HepG2 (cell line): ENCODE measurements around the gene GLIS2. TPM values are rescaled to one million over a fixed set of nuclear protein-coding genes. Genes with fewer than 3 reads are reported as not detected.

Experiments used
- EP300 ChIP-seq, 3 experiments: sonication (generic) in 1 of 3; formaldehyde crosslinking in 1 of 3; IDR thresholded peaks; 2 replicates each; pipeline versions ENCODE4 v1.5.1 to v1.6.1; 2011 to 2020; ENCODE audit warnings: low read depth in 2 of 3, low read length in 2 of 3, borderline replicate concordance in 1 of 3, improper control_type of control experiment in 1 of 3, mild to moderate bottlenecking in 1 of 3, missing genetic modification reagents in 1 of 3, moderate library complexity in 1 of 3
- GATAD1 ChIP-seq: IDR thresholded peaks from 2 replicates; pipeline ENCODE4 v1.6.1; 2016; ENCODE audit warnings: missing genetic modification reagents, missing compliant biosample characterization
- GATAD2A ChIP-seq: IDR thresholded peaks from 2 replicates; pipeline ENCODE4 v1.6.1; 2016
- KAT2B ChIP-seq: fragments of 150-350 bp; IDR thresholded peaks from 2 replicates; pipeline ENCODE4 v1.6.1; 2014; ENCODE audit warnings: low read depth, low read length, borderline replicate concordance
- KLF16 ChIP-seq, 2 experiments: sonication (generic) in 1 of 2; formaldehyde crosslinking in 1 of 2; IDR thresholded peaks; 2 replicates each; pipeline versions ENCODE4 v1.6.1 to v1.8.0; 2016 to 2023; ENCODE audit warnings: missing genetic modification reagents in 2 of 2, missing compliant biosample characterization in 1 of 2
- NFE2 ChIP-seq: sonication (generic); formaldehyde crosslinking; IDR thresholded peaks from 2 replicates; pipeline ENCODE4 v1.4.0; 2020; ENCODE audit warnings: missing genetic modification reagents
- NKX3-1 ChIP-seq: sonication (generic); formaldehyde crosslinking; IDR thresholded peaks from 2 replicates; pipeline ENCODE4 v1.5.0; 2020; ENCODE audit warnings: missing genetic modification reagents
- NRL ChIP-seq: sonication (generic); formaldehyde crosslinking; IDR thresholded peaks from 2 replicates; pipeline ENCODE4 v1.5.0; 2020; ENCODE audit warnings: missing genetic modification reagents, mild to moderate bottlenecking, moderate library complexity, borderline replicate concordance
- PHF20 ChIP-seq: sonication (generic); formaldehyde crosslinking; IDR thresholded peaks from 2 replicates; pipeline ENCODE4 v1.5.0; 2020; ENCODE audit warnings: mild to moderate bottlenecking, missing genetic modification reagents
- RELA ChIP-seq: sonication (generic); formaldehyde crosslinking; IDR thresholded peaks from 2 replicates; pipeline ENCODE4 v1.4.0; 2020; ENCODE audit warnings: missing genetic modification reagents
- SOX5 ChIP-seq: IDR thresholded peaks from 2 replicates; pipeline ENCODE4 v1.6.1; 2016; ENCODE audit warnings: borderline replicate concordance
- SP4 ChIP-seq: sonication (generic); formaldehyde crosslinking; IDR thresholded peaks from 2 replicates; pipeline ENCODE4 v1.8.1; 2023; ENCODE audit warnings: mild to moderate bottlenecking, missing genetic modification reagents
- TCF12 ChIP-seq, 2 experiments: fragments of 450-650 bp in 1 of 2; sonication (generic) in 1 of 2; formaldehyde crosslinking in 1 of 2; IDR thresholded peaks; 2 replicates each; pipeline versions ENCODE4 v1.6.1 to v1.8.0; 2017 to 2022; ENCODE audit warnings: antibody characterized with exemption in 1 of 2, mild to moderate bottlenecking in 1 of 2, missing genetic modification reagents in 1 of 2, moderate library complexity in 1 of 2
- TGIF2 ChIP-seq: IDR thresholded peaks from 2 replicates; pipeline ENCODE4 v1.6.1; 2016; ENCODE audit warnings: control low read depth, missing compliant biosample characterization
- TOE1 ChIP-seq: sonication (generic); formaldehyde crosslinking; IDR thresholded peaks from 2 replicates; pipeline ENCODE4 v1.4.0; 2020; ENCODE audit warnings: mild to moderate bottlenecking, missing genetic modification reagents
- TP53 ChIP-seq: sonication (generic); formaldehyde crosslinking; conservative IDR thresholded peaks from 2 replicates; pipeline ENCODE4 v1.4.0; 2020; ENCODE audit warnings: missing genetic modification reagents
- WIZ ChIP-seq: sonication (generic); formaldehyde crosslinking; IDR thresholded peaks from 2 replicates; pipeline ENCODE4 v1.5.1; 2020; ENCODE audit warnings: mild to moderate bottlenecking, missing genetic modification reagents
- ZFP62 ChIP-seq: sonication (generic); formaldehyde crosslinking; IDR thresholded peaks from 2 replicates; pipeline ENCODE4 v1.4.0; 2020; ENCODE audit warnings: missing genetic modification reagents
- ZNF260 ChIP-seq: sonication (generic); formaldehyde crosslinking; IDR thresholded peaks from 2 replicates; pipeline ENCODE4 v1.4.0; 2020; ENCODE audit warnings: missing genetic modification reagents, low read depth, mild to moderate bottlenecking, borderline replicate concordance
- ZNF264 ChIP-seq: sonication (generic); formaldehyde crosslinking; IDR thresholded peaks from 2 replicates; pipeline ENCODE4 v1.4.0; 2020; ENCODE audit warnings: missing genetic modification reagents
- ZNF431 ChIP-seq: sonication (generic); formaldehyde crosslinking; IDR thresholded peaks from 2 replicates; pipeline ENCODE4 v1.9.0; 2022; ENCODE audit warnings: missing genetic modification reagents, low read depth, mild to moderate bottlenecking, borderline replicate concordance
- ZNF460 ChIP-seq: sonication (generic); formaldehyde crosslinking; IDR thresholded peaks from 2 replicates; pipeline ENCODE4 v1.5.1; 2020; ENCODE audit warnings: missing genetic modification reagents, mild to moderate bottlenecking, borderline replicate concordance
- ZNF7 ChIP-seq: IDR thresholded peaks from 2 replicates; pipeline ENCODE4 v1.6.1; 2016; ENCODE audit warnings: missing biosample characterization, missing genetic modification reagents
- ZSCAN20 ChIP-seq: sonication (generic); formaldehyde crosslinking; IDR thresholded peaks from 2 replicates; pipeline ENCODE4 v1.4.0; 2020; ENCODE audit warnings: missing genetic modification reagents, mild to moderate bottlenecking, borderline replicate concordance
- polyA plus RNA-seq, 8 experiments: library from polyadenylated mRNA; depleted of rRNA in 3 of 8; stranded (reverse) in 7 of 8; unstranded in 1 of 8; fragments of >200 nt; fragmentation: Illumina TruSeq in 4 of 8; extraction: Trizol in 4 of 8; gene quantifications; 2 replicates each; pipeline versions ENCODE4 v1.2.1 to v1.2.3, GENCODE V29; 2011 to 2016; ENCODE audit warnings: low read depth in 4 of 8, missing spikeins in 1 of 8, mixed read lengths in 1 of 8; ENCODE audit not compliant: insufficient read depth in 1 of 8
- total RNA-seq, 5 experiments: library from RNA; depleted of rRNA; stranded (reverse); fragments of >200 nt; fragmentation: Illumina TruSeq; extraction: Trizol; gene quantifications; 2 replicates each; pipeline ENCODE4 v1.2.3, GENCODE V29; 2016; ENCODE audit warnings: low read depth in 1 of 5
- TF ChIP-seq, protein P1 (sequence below): IDR thresholded peaks from 2 replicates; pipeline ENCODE4 v1.6.1; 2016; ENCODE audit warnings: mild to moderate bottlenecking
- TF ChIP-seq, protein P2 (sequence below): IDR thresholded peaks from 2 replicates; pipeline ENCODE4 v1.4.0; 2020; ENCODE audit warnings: mild to moderate bottlenecking, missing genetic modification reagents

Gene GLIS2
- total and polyA plus RNA-seq, 2 of the 13 experiments (the other 11 are each of a cell fraction or from before 2014, with no cell fraction given), result 0.28 to 0.29 TPM

DNA sequence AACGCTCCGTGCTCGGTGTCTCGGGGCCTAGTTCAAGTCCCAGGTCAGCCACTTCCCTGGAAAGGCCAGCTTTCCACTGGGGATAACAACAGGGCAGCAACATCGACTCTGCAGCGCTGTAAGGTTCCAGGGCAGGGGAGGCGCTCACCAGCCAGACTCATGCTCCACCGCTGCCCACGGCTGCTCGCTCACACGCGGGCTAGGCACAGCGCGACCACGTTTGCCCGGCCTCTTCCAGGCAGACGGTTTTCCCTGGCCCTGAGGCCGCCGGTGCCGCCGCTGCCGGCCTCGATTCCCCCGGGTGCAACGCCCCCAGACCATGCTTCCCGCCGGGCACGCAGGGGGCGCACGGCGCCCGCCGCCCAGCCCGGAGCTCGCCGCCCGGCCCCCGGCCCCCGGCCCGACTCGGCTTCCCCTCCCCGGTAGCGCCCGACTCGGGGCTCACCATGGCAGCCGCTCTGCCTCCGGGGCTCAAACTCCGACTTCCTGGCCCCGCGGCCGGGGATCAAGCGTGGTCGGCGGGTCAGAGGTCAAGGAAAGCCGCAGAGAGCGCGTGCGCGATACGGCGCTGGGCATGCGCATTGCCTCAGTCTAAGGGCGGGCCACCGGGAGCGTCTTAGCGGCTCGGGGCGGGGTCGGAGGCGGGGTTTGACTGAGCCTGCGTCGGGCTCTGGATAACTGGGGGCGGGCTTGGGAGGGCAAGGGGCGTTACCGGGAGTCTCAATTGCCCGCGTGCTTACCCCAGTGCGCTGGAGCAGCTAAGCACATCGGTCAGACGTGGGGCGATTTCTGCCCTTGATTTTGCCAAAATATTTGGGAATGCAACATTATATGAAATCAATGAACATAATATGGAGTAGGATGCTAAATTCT, 35.2 kb downstream of the GLIS2 start, which contains the start of gene PAM16 (continued):
- TF ChIP-seq, protein P1, sequence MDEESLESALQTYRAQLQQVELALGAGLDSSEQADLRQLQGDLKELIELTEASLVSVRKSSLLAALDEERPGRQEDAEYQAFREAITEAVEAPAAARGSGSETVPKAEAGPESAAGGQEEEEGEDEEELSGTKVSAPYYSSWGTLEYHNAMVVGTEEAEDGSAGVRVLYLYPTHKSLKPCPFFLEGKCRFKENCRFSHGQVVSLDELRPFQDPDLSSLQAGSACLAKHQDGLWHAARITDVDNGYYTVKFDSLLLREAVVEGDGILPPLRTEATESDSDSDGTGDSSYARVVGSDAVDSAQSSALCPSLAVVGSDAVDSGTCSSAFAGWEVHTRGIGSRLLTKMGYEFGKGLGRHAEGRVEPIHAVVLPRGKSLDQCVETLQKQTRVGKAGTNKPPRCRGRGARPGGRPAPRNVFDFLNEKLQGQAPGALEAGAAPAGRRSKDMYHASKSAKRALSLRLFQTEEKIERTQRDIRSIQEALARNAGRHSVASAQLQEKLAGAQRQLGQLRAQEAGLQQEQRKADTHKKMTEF (CRISPR knock-in tag), result peak; percentile 26; the same call in 1 of the 2 replicates
- TF ChIP-seq TGIF2, result no peak; the same call in 1 of the 2 replicates
- 0 out of 2 replicates have a peak, but pooled peaks have one; percentile 34 for TF ChIP-seq ZNF460 (CRISPR knock-in tag)
- TF ChIP-seq ZSCAN20 (CRISPR knock-in tag), result no peak
- TF ChIP-seq TOE1, result no peak
- no peak for TF ChIP-seq ZNF7 (CRISPR knock-in tag)
- TF ChIP-seq, protein P2, sequence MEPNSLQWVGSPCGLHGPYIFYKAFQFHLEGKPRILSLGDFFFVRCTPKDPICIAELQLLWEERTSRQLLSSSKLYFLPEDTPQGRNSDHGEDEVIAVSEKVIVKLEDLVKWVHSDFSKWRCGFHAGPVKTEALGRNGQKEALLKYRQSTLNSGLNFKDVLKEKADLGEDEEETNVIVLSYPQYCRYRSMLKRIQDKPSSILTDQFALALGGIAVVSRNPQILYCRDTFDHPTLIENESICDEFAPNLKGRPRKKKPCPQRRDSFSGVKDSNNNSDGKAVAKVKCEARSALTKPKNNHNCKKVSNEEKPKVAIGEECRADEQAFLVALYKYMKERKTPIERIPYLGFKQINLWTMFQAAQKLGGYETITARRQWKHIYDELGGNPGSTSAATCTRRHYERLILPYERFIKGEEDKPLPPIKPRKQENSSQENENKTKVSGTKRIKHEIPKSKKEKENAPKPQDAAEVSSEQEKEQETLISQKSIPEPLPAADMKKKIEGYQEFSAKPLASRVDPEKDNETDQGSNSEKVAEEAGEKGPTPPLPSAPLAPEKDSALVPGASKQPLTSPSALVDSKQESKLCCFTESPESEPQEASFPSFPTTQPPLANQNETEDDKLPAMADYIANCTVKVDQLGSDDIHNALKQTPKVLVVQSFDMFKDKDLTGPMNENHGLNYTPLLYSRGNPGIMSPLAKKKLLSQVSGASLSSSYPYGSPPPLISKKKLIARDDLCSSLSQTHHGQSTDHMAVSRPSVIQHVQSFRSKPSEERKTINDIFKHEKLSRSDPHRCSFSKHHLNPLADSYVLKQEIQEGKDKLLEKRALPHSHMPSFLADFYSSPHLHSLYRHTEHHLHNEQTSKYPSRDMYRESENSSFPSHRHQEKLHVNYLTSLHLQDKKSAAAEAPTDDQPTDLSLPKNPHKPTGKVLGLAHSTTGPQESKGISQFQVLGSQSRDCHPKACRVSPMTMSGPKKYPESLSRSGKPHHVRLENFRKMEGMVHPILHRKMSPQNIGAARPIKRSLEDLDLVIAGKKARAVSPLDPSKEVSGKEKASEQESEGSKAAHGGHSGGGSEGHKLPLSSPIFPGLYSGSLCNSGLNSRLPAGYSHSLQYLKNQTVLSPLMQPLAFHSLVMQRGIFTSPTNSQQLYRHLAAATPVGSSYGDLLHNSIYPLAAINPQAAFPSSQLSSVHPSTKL (CRISPR knock-in tag), result 0 out of 2 replicates have a peak, but pooled peaks have one; percentile 4
- no peak for TF ChIP-seq EP300 (IDR thresholded peaks at IDR 0.05; ENCODE audit: low read depth in 2 of 2, low read length in 2 of 2)
- no peak for TF ChIP-seq EP300 (CRISPR knock-in tag; IDR thresholded peaks at IDR 0.05; ENCODE audit: borderline replicate concordance)
- peak; percentile 65; the same call in 1 of the 2 replicates for TF ChIP-seq GATAD1 (CRISPR knock-in tag)
- peak; percentile 36 for TF ChIP-seq GATAD2A (CRISPR knock-in tag)
- TF ChIP-seq KAT2B, result no peak
- TF ChIP-seq NKX3-1 (CRISPR knock-in tag), result no peak; the same call in 1 of the 2 replicates
- TF ChIP-seq ZFP62 (CRISPR knock-in tag), result no peak
- no peak for TF ChIP-seq SP4 (CRISPR knock-in tag)
- TF ChIP-seq TCF12 (IDR thresholded peaks at IDR 0.05), result no peak
- no peak; the same call in 1 of the 2 replicates for TF ChIP-seq TCF12 (CRISPR knock-in tag; IDR thresholded peaks at IDR 0.05)
- no peak; the same call in 1 of the 2 replicates for TF ChIP-seq ZNF431 (CRISPR knock-in tag)
- peak; percentile 38; the same call in 1 of the 2 replicates for TF ChIP-seq PHF20 (CRISPR knock-in tag)
- TF ChIP-seq SOX5 (CRISPR knock-in tag), result no peak
- peak in 1 of 2 experiments; percentile 51; a peak in 1 of 4 replicates for TF ChIP-seq KLF16 (CRISPR knock-in tag; IDR thresholded peaks at IDR 0.05)
- no peak for TF ChIP-seq NFE2
- no peak for TF ChIP-seq ZNF264 (CRISPR knock-in tag)
- TF ChIP-seq ZNF260 (CRISPR knock-in tag), result no peak
- no peak for TF ChIP-seq TP53
- TF ChIP-seq WIZ (CRISPR knock-in tag), result no peak
- TF ChIP-seq NRL (CRISPR knock-in tag), result peak; percentile 73; the same call in 1 of the 2 replicates
- no peak for TF ChIP-seq RELA (CRISPR knock-in tag)
